HUES64 (cell line): ENCODE measurements around the gene RREB1.

Experiments
- H3K27ac ChIP-seq: 2 replicates; pipeline ENCODE4 v1.7.0; 2013; ENCODE audit warnings: low read depth, low read length, inconsistent platforms
- H3K27me3 ChIP-seq: 2 replicates; pipeline ENCODE4 v1.6.1; 2013; ENCODE audit warnings: mild to moderate bottlenecking, low read length; ENCODE audit not compliant: insufficient read depth
- H3K36me3 ChIP-seq: 2 replicates; pipeline ENCODE4 v1.6.1; 2013; ENCODE audit warnings: mild to moderate bottlenecking, low read length; ENCODE audit not compliant: insufficient read depth
- H3K4me1 ChIP-seq: 2 replicates; pipeline ENCODE4 v1.6.1; 2013; ENCODE audit warnings: mild to moderate bottlenecking, low read length, moderate library complexity; ENCODE audit not compliant: insufficient read depth
- H3K4me3 ChIP-seq: 2 replicates; pipeline ENCODE4 v1.5.1; 2013; ENCODE audit warnings: mild to moderate bottlenecking, low read length, moderate library complexity
- H3K9ac ChIP-seq: 2 replicates; pipeline ENCODE4 v1.6.1; 2013; ENCODE audit warnings: mild to moderate bottlenecking, low read depth, low read length
- H3K9me3 ChIP-seq: 2 replicates; pipeline ENCODE4 v1.6.1; 2013; ENCODE audit warnings: low read depth, low read length; ENCODE audit not compliant: insufficient read depth
- WGBS: fragments of 150-250, 120-280 bp; methylation state at CpG from one replicate; pipeline ENCODE4 v1.1.7; 2013; ENCODE audit warnings: missing lambda C conversion rate; 5-methylcytosine and 5-hydroxymethylcytosine counted together

RREB1 gene

GRCh38 chr6:7300926-7301325 is 193.2 kb downstream of the RREB1 start:
- WGBS = 89% methylated on average over 5 of the region's 5 CpGs
- Histone ChIP-seq H3K9me3 (no peaks in the 10 kb centered on the region), H3K27me3 (no peaks in the 10 kb centered on the region), H3K4me1 (no peaks in the 10 kb centered on the region), H3K4me3 (no peak overlapping the region), H3K9ac (no peak overlapping the region), H3K27ac (no peak overlapping the region), H3K36me3 (peaks cover 99% of the 10 kb centered on the region)
